K562 (cell line): ENCODE measurements around the gene B3GALT5.

Experiments used
- CCAR2 ChIP-seq: fragments of 200-400 bp; formaldehyde crosslinking; IDR thresholded peaks from 2 replicates; pipeline ENCODE4 v1.6.1; 2017; ENCODE audit warnings: mild to moderate bottlenecking, low read depth, low read length
- MGA ChIP-seq: fragments of 450-650 bp; IDR thresholded peaks from 2 replicates; pipeline ENCODE4 v1.6.1; 2016; ENCODE audit warnings: mild to moderate bottlenecking, moderate library complexity
- PKNOX1 ChIP-seq: fragments of 450-650 bp; IDR thresholded peaks from 2 replicates; pipeline ENCODE4 v1.6.1; 2016
- SMARCE1 ChIP-seq: fragments of 450-650 bp; IDR thresholded peaks from 2 replicates; pipeline ENCODE4 v1.7.1; 2016; ENCODE audit warnings: mild to moderate bottlenecking
- USF2 ChIP-seq: sonication (generic); formaldehyde crosslinking; IDR thresholded peaks from 2 replicates; pipeline ENCODE4 v1.5.0; 2020; ENCODE audit warnings: missing genetic modification reagents
- ZNF407 ChIP-seq: fragments of 450-650 bp; IDR thresholded peaks from 2 replicates; pipeline ENCODE4 v1.6.1; 2016; ENCODE audit warnings: low read depth
- ZNF644 ChIP-seq: fragments of 200-800 bp; sonication (Bioruptor generic); IDR thresholded peaks from 2 replicates; pipeline ENCODE4 v1.6.1; 2016; ENCODE audit warnings: low read depth, missing genetic modification characterization, missing compliant biosample characterization
- ZNF695 ChIP-seq: fragments of 450-650 bp; formaldehyde crosslinking; IDR thresholded peaks from 2 replicates; pipeline ENCODE4 v1.4.0; 2020; ENCODE audit warnings: mild to moderate bottlenecking, moderate library complexity

- TF ChIP-seq ZNF695 (CRISPR knock-in tag) = no peak
- no peak for TF ChIP-seq CCAR2
- no peak for TF ChIP-seq ZNF407
- TF ChIP-seq PKNOX1 = no peak
- no peak for TF ChIP-seq USF2 (CRISPR knock-in tag)
- TF ChIP-seq ZNF644 (tag) = no peak
- no peak for TF ChIP-seq SMARCE1
- no peak for TF ChIP-seq MGA
Measured at GRCh38 chr21:39625211-39625895, 12.6 kb downstream of the B3GALT5 start.
